Fibroblast of mammary gland (primary cell): ENCODE results near the gene MESD.
A peak's percentile ranks its signal among the peaks of the same experiment; 100 is the strongest.

Source experiments
- DNase-seq: peaks from one replicate; pipeline ENCODE4 v3.0.0-alpha.2; 2010; ENCODE audit warnings: low read depth
- H3K4me3 ChIP-seq: 2 replicates; pipeline ENCODE4 v1.5.1; 2011; ENCODE audit warnings: low read depth, mild to moderate bottlenecking, low read length, moderate library complexity; ENCODE audit not compliant: control insufficient read depth
- TF ChIP-seq, protein P1 (sequence below): conservative IDR thresholded peaks from 2 replicates; pipeline ENCODE4 v1.5.1; 2011; ENCODE audit warnings: low read depth, low read length, inconsistent platforms; ENCODE audit not compliant: control insufficient read depth, insufficient read depth

MESD gene

DNA sequence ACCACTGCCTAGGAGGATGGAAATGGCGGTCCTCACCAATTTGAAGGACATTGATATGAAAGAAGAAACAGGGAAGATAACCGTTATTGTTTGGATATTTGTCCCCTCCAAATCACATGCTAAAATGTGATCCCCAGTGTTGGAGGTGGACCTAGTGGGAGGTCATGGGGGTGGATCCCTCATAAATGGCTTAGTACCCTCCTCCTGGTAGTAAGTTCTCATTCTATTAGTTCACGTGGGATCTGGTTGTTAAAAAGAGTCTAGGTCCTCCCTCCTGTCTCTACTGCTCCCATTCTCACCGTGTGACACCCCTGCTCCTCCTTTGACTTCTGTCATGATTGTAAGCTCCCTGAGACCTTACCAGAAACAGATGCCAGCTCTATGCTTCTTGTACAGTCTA is 41.6 kb upstream of the MESD start:
- no peak overlapping the region for H3K4me3 ChIP-seq
- TF ChIP-seq, protein P1, sequence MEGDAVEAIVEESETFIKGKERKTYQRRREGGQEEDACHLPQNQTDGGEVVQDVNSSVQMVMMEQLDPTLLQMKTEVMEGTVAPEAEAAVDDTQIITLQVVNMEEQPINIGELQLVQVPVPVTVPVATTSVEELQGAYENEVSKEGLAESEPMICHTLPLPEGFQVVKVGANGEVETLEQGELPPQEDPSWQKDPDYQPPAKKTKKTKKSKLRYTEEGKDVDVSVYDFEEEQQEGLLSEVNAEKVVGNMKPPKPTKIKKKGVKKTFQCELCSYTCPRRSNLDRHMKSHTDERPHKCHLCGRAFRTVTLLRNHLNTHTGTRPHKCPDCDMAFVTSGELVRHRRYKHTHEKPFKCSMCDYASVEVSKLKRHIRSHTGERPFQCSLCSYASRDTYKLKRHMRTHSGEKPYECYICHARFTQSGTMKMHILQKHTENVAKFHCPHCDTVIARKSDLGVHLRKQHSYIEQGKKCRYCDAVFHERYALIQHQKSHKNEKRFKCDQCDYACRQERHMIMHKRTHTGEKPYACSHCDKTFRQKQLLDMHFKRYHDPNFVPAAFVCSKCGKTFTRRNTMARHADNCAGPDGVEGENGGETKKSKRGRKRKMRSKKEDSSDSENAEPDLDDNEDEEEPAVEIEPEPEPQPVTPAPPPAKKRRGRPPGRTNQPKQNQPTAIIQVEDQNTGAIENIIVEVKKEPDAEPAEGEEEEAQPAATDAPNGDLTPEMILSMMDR: no peak
- DNase-seq: no peak

DNA sequence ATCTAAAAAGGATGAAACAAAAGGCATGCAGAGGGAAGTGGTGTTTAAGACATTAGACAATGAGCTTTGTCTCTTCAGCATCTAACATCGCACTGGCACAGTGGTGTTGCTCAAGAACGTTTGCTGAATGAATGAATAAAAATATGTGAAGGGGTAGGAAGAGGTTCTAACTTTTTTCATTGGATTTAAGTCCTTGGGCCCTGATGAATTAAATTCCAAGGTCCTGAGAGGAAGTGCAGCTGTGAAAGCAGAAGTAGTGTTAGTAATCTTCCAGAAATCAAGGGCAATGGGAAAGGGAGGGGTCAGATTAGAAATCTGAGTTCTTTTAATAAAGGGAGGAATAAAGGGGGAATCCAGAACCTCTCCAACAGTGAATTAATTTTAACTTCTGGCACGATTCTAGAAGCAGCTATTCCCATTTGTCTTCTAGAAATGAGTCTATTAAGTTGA is 40.7 kb upstream of the MESD start:
- no peak overlapping the region for H3K4me3 ChIP-seq
- TF ChIP-seq, protein P1: no peak
- no peak for DNase-seq

DNA sequence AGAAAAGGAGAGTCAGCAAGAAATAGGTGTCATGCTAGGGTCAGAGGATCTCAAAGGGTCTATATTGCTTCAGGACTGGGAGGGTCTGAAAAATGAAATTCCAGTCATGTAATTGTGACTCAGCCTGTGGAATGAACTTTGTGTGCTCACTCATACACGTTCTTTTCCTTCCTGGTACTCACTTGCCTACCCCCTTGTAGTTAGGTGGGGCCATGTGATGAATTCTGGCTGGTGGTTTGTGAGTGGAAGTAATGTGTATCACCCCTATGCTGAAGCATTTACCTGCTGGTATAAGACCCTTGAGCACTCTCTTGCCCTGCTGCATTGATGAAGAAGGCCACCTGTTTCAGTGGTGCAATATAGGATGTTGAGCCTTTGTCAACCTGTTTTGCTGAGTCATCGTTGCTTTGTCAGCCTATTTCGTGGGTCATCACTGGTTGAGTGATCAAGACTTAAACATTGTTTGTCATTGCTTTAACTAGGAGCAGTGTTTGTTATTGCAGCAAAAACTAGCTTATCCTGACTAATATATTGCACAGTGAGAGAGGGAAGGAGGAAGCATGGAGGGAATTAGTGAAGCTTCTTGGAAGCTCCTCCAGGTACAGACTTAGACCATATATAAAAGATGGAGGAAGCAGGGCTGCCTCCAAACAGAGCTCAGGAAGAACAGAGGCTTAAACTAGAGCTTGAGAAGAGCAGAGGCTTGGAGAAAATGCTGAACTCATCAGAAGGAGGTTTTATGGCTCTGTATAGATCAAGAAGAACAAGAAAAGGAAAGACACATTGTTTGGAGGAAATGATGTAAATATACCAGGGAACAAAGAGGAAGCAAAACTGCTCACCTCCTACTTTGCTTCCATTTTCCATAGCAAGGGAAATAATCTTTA is 40.0 kb upstream of the MESD start:
- peak; percentile 51 for DNase-seq
- no peak overlapping the region for H3K4me3 ChIP-seq
- TF ChIP-seq, protein P1: no peak

DNA sequence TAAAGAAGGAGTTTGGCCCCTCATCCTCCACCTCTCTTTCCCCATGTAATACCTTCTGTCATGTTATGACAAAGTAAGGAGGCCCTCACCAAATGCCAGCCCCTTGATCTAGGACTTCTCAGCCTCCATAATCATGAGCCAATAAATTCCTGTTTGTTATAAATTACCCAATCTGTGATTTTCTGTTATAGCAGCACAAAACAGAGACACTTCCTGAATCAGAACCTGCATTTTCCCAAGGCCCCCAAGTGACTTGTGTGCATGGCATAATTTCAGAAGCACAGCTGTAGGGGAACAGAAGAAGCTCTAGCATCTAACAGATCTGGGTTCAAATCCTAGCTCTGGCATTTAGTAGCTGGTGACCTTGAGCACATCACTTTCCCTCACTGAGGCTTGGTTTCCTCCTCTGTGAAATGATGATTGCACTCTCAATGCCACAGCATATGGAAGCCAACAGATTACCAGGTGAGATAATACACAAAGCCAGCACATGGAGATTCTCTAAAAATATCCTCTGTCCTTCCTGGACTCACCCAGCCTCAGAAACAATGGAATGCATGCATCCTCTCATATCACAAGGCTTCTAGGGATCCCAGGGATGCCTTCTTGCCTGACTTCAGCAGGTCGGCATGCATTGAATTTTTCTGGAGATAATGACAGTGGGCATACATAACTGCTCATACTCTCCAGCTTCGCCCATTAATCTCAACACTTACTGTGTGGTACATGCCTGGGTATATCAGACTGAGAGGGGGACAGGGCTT is 37.4 kb upstream of the MESD start:
- DNase-seq: no peak
- TF ChIP-seq, protein P1: no peak
- H3K4me3 ChIP-seq: no peak overlapping the region

DNA sequence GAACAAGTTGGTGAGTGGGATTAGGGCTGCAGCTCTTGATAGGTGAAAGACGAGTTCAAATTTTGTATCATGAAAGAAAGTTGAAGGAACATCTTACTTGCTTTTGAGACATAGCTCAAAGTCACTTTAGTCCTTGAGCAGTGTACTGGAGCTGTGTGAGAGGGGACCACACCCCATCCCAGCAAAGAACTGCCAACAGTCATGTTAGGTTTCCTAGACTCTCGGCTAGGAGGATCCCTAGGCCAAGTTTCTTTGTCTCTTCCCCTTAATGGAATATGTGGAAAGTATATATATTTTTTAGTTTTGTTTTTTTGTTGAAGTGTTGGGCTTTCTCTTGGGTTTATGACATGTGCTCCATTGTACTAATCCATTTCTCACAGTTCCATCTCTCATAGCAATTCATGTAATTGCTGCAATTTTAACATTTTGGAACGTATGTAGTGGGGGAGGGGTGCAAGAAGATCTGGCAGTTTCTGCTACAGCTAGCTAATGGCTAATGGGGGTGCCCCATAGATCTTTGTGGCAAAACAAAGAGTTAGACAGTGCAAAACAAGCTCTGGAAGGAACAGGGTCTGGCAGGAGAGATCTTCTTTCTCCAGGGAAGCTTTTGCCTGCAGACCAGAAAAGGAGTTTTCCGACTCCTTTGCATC is 36.2 kb upstream of the MESD start:
- DNase-seq: no peak
- TF ChIP-seq, protein P1: no peak
- H3K4me3 ChIP-seq: no peak overlapping the region

DNA sequence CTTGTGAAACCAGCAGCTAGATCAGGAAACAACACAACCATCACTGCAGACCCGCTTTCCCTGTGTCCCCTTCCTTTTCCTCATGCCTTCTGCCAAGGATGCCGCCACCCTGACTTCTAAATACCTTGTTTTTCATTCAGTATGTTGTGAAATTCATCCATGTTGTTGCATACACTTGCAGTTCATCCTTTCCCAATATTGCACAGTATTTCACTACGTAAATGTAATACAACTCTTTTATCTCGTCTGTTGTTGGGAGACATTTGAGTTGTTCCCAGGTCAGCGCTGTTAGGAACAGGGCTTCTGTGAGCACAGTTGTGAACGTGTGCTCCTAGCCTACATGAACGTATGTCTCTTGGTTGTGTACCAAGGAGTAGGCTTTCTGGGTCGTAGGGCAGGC is 35.3 kb upstream of the MESD start:
- DNase-seq: no peak
- H3K4me3 ChIP-seq: no peak overlapping the region
- TF ChIP-seq, protein P1: no peak
